Renal cortex interstitium (tissue), 11 donors: Measurements from ENCODE around the gene TM4SF20. TPM values are rescaled to one million over a fixed set of nuclear protein-coding genes. Genes with fewer than 3 reads are reported as not detected.

Source experiments
- DNase-seq, 11 donors: peaks; one replicate each; pipeline ENCODE4 v3.0.0-alpha.2; 2013; ENCODE audit warnings: low read depth in 9 of 11, low spot score in 4 of 11; ENCODE audit errors: extremely low read depth in 1 of 11
- polyA plus RNA-seq, 3 donors: library from polyadenylated mRNA; unstranded; fragments of 120-200 nt; gene quantifications; one replicate each; pipeline ENCODE4 v1.2.1, GENCODE V29; 2013; ENCODE audit not compliant: insufficient read length in 3 of 3

TM4SF20 gene
- polyA plus RNA-seq, 3 donors, result 0.06 to 0.38 (median 0.11) TPM

- DNase-seq, result no peak
These were observed 52.3 kb downstream of the TM4SF20 start for GRCh38 chr2:227326783-227327182.

GRCh38 chr2:227325839-227326195, 53.3 kb downstream of the TM4SF20 start:
- peak in 4 of 11 donors; percentile 10 to 26 (median 18) for DNase-seq

- DNase-seq, result peak; percentile 81 to 95 (median 91)
These were observed 53.9 kb downstream of the TM4SF20 start, which contains the start of gene MFF for GRCh38 chr2:227324995-227325838. Gene MFF, plus strand, starts transcription at chr2:227325251. Its CDS starts 5,415 bp downstream, at chr2:227330666.

DNA sequence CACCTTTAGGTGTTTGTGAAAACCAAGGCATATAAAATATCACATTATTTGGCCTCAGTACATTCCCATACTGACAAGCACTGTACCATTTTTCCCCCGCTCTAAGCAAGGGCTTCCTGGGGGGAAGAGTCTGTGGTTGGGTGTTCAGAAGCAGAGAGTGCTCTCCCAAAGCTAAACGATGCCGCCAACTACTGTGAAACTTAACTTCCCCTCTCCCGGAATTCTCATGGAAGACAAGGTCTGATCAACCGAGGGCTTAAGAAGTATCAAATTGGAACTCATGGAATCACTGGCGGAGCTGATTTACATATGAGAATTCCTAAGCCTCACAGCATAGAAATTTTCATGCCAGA, 54.5 kb downstream of the TM4SF20 start:
- DNase-seq, result no peak

DNA sequence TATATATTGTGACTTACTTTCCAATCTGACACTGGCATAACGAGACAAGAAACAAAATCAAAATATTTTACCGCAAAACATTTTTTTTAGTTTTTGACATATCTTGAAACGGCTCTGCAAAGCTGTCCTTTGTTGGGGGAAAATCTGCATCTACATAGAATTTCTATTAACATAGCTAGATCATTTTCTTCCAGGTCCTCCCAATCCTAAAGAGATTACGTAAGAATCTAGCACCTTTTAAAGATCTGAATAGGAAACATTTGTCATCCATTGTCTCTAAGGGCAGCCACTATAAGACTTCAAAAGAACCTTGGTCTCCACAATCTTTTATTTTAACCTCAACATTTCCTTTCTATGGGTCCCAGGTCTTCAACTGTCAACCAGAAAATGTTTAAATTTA, 55.3 kb downstream of the TM4SF20 start:
- no peak for DNase-seq

DNA sequence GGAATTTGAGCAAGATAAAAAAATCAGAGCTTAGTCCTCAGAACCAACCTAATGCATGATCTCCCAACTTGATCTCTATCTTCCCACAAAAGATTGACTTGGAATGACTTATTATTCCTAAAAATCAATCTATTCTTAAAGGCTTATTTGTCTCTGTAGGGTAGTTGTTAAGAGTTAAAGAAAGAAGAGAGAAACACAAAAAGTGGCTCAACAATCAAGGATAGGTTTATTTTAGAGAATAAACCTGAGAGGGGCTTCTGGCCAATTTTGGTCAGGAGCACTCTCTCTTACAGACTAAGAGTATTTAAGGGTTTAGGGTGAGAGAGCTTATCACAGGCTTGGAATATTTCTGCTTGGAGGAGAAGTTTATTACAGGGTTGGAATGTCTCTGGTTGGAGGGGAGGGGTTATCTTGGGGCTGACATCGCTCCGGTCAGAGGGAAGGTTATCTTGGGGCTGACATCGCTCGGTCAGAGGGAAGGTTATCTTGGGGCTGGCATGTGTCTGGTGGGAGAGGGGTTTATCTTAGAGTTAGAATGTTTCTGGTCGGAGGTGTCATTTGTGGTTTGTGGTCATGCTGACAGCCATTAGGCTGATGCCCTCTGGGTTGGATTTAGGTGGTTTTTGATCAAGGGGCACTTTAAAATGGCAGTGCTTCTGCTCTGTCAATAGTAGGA, 56.4 kb downstream of the TM4SF20 start:
- DNase-seq, result no peak

- no peak for DNase-seq
These were observed 58.6 kb downstream of the TM4SF20 start for GRCh38 chr2:227320305-227321094.

- no peak for DNase-seq
These were observed 61.3 kb downstream of the TM4SF20 start for GRCh38 chr2:227317834-227318233.

- DNase-seq, result no peak
These were observed 65.8 kb downstream of the TM4SF20 start for GRCh38 chr2:227313310-227313709.

DNA sequence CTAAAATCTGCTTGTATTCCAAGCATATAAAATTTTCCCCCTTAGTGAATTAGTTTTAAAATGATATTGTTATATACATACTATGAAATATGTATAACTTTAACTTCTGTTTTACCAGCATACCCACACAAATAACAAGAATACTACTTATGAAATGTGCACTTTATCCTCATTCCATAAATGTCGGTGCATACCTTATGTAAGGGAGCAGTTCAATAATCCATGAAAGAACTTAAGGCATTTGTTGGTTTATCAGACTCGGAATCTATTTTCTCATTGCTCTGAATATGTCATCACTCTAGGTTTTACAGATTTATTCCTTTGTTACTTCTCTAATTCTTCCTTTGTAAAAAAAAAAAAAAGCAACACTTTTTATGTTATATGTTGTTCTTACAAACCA, 66.5 kb downstream of the TM4SF20 start:
- DNase-seq, result no peak

Other genes with a start within 250 kb of the TM4SF20 start
- 10 to 100 TPM; 41.4 to 56.0 (median 48.3) TPM for gene COL4A4, start 215.1 kb downstream of the TM4SF20 start, polyA plus RNA-seq
- gene COL4A3, start 214.7 kb downstream of the TM4SF20 start, polyA plus RNA-seq, result 10 to 100 TPM; 34.0 to 78.8 (median 47.1) TPM
- 100 to 1,000 TPM; 124 to 142 (median 137) TPM for gene MFF, start 54.1 kb downstream of the TM4SF20 start, polyA plus RNA-seq
- gene SCYGR1, start 8.6 kb upstream of the TM4SF20 start, polyA plus RNA-seq, result not detected
- gene AGFG1, start 92.8 kb upstream of the TM4SF20 start, polyA plus RNA-seq, result 10 to 100 TPM; 63.1 to 79.2 (median 73.4) TPM
- gene SCYGR2, start 219.6 kb upstream of the TM4SF20 start, polyA plus RNA-seq, result not detected
- not detected for gene SCYGR3, start 235.5 kb upstream of the TM4SF20 start, polyA plus RNA-seq
- gene SCYGR4, start 238.2 kb upstream of the TM4SF20 start, polyA plus RNA-seq, result not detected